Tibial nerve (tissue), 4 donors: Measurements from ENCODE around the gene PNPLA5. TPM values are rescaled to one million over a fixed set of nuclear protein-coding genes. Genes with fewer than 3 reads are reported as not detected.

Experiments
- DNase-seq, 2 donors: peaks; one replicate each; pipeline ENCODE4 v3.0.0-alpha.2; 2019; ENCODE audit warnings: low spot score in 2 of 2
- H3K27ac ChIP-seq, 4 donors: fragments of 200-600 bp; sonication (generic) in 3 of 4; one replicate each; pipeline ENCODE4 v1.5.1; 2017 to 2019; ENCODE audit warnings: mild to moderate bottlenecking in 1 of 4
- H3K27me3 ChIP-seq, 2 donors: fragments of 200-600 bp; sonication (generic) in 1 of 2; one replicate each; pipeline versions ENCODE4 v1.5.1 to v1.6.0; 2017 to 2019
- H3K36me3 ChIP-seq, 3 donors: fragments of 200-600 bp; sonication (generic); one replicate each; pipeline ENCODE4 v1.5.1; 2018 to 2019
- H3K4me1 ChIP-seq, 4 donors: fragments of 200-600 bp; sonication (generic) in 3 of 4; one replicate each; pipeline ENCODE4 v1.5.1; 2017 to 2019
- H3K4me3 ChIP-seq, 4 donors: fragments of 200-600 bp; sonication (generic) in 3 of 4; one replicate each; pipeline ENCODE4 v1.5.1; 2017 to 2019; ENCODE audit warnings: mild to moderate bottlenecking in 1 of 4, moderate library complexity in 1 of 4
- H3K9me3 ChIP-seq, 4 donors: fragments of 200-600 bp; sonication (generic) in 3 of 4; one replicate each; pipeline ENCODE4 v1.5.1; 2017 to 2019
- CTCF ChIP-seq, 5 experiments: fragments of 200-600 bp in 3 of 5; fragments of 450-650 bp in 2 of 5; sonication (generic) in 3 of 5; IDR thresholded peaks; one replicate each; pipeline ENCODE4 v1.5.1; 2016 to 2019; ENCODE audit warnings: antibody characterized with exemption in 5 of 5, mild to moderate bottlenecking in 3 of 5, moderate library complexity in 2 of 5
- EP300 ChIP-seq, 2 donors: sonication (generic); formaldehyde crosslinking; IDR thresholded peaks; one replicate each; pipeline ENCODE4 v1.6.1; 2017; ENCODE audit warnings: antibody characterized with exemption in 2 of 2, mild to moderate bottlenecking in 1 of 2
- POLR2A ChIP-seq, 2 donors: fragments of 450-650 bp; IDR thresholded peaks; one replicate each; pipeline ENCODE4 v1.6.1; 2017; ENCODE audit warnings: antibody characterized with exemption in 2 of 2, mild to moderate bottlenecking in 2 of 2, moderate library complexity in 2 of 2
- WGBS, 2 donors: methylation state at CpG; one replicate each; pipeline ENCODE4 v1.1.5; 2018; 5-methylcytosine and 5-hydroxymethylcytosine counted together
- total RNA-seq, 4 donors: library from RNA; depleted of rRNA; stranded (reverse); fragments of >200 nt; gene quantifications; one replicate each; pipeline ENCODE4 v1.1.0, GENCODE V29; 2016

The PNPLA5 gene
- total RNA-seq, 4 donors from 2014 or later = not detected

- Histone ChIP-seq H3K9me3 (no peaks in the 10 kb centered on the region), H3K27me3 (no peaks in the 10 kb centered on the region), H3K36me3 (no peaks in the 10 kb centered on the region), H3K27ac (no peak overlapping the region), H3K4me3 (no peak overlapping the region), H3K4me1 (no peaks in the 10 kb centered on the region)
- DNase-seq = no peak
- 85 to 86% methylated on average over 20 to 21 of the region's 21 CpGs for WGBS, 2 donors
- TF ChIP-seq CTCF (IDR thresholded peaks at IDR 0.05) = no peak
Observed at GRCh38 chr22:43843783-43844530, 47.9 kb downstream of the PNPLA5 start.

GRCh38 chr22:43841742-43842141 lies 50.1 kb downstream of the PNPLA5 start:
- H3K36me3 ChIP-seq = no peaks in the 10 kb centered on the region
- no peaks in the 10 kb centered on the region for H3K9me3 ChIP-seq
- 88 to 92% methylated on average over 12 to 20 of the region's 21 CpGs for WGBS, 2 donors
- no peaks in the 10 kb centered on the region for H3K4me1 ChIP-seq
- no peak overlapping the region for H3K4me3 ChIP-seq
- no peak overlapping the region for H3K27ac ChIP-seq
- TF ChIP-seq CTCF (IDR thresholded peaks at IDR 0.05) (no peak), EP300 (IDR thresholded peaks at IDR 0.05) (no peak), POLR2A (IDR thresholded peaks at IDR 0.05) (no peak)
- DNase-seq = no peak
- no peaks in the 10 kb centered on the region for H3K27me3 ChIP-seq

GRCh38 chr22:43840851-43841250 lies 51.0 kb downstream of the PNPLA5 start:
- Histone ChIP-seq H3K9me3 (no peaks in the 10 kb centered on the region), H3K36me3 (no peaks in the 10 kb centered on the region), H3K27me3 (no peaks in the 10 kb centered on the region), H3K4me1 (no peaks in the 10 kb centered on the region), H3K27ac (no peak overlapping the region), H3K4me3 (no peak overlapping the region)
- WGBS, 2 donors = 82 to 87% methylated on average over 14 to 16 of the region's 16 CpGs
- DNase-seq = no peak
- no peak for TF ChIP-seq CTCF (IDR thresholded peaks at IDR 0.05)
- no peak for TF ChIP-seq POLR2A (IDR thresholded peaks at IDR 0.05)
- no peak for TF ChIP-seq EP300 (IDR thresholded peaks at IDR 0.05)

- Histone ChIP-seq H3K4me1 (no peaks in the 10 kb centered on the region), H3K27me3 (no peaks in the 10 kb centered on the region), H3K4me3 (no peak overlapping the region), H3K36me3 (no peaks in the 10 kb centered on the region), H3K27ac (no peak overlapping the region), H3K9me3 (no peaks in the 10 kb centered on the region)
- WGBS, 2 donors = 80 to 86% methylated on average over 11 to 13 of the region's 13 CpGs
- DNase-seq = no peak
- TF ChIP-seq POLR2A (IDR thresholded peaks at IDR 0.05) (no peak), CTCF (IDR thresholded peaks at IDR 0.05) (no peak), EP300 (IDR thresholded peaks at IDR 0.05) (no peak)
Observed at GRCh38 chr22:43840431-43840830, 51.4 kb downstream of the PNPLA5 start.

GRCh38 chr22:43839781-43840180 lies 52.0 kb downstream of the PNPLA5 start:
- no peak for TF ChIP-seq CTCF (IDR thresholded peaks at IDR 0.05)
- no peak for TF ChIP-seq POLR2A (IDR thresholded peaks at IDR 0.05)
- no peak for TF ChIP-seq EP300 (IDR thresholded peaks at IDR 0.05)
- 61 to 66% methylated on average over 8 of the region's 8 CpGs for WGBS, 2 donors
- Histone ChIP-seq H3K27ac (no peak overlapping the region), H3K4me1 (no peaks in the 10 kb centered on the region), H3K27me3 (no peaks in the 10 kb centered on the region), H3K9me3 (no peaks in the 10 kb centered on the region), H3K4me3 (no peak overlapping the region), H3K36me3 (no peaks in the 10 kb centered on the region)
- no peak for DNase-seq
